Measurements from ENCODE around the gene SLC25A34.

Gene SLC25A34

DNA sequence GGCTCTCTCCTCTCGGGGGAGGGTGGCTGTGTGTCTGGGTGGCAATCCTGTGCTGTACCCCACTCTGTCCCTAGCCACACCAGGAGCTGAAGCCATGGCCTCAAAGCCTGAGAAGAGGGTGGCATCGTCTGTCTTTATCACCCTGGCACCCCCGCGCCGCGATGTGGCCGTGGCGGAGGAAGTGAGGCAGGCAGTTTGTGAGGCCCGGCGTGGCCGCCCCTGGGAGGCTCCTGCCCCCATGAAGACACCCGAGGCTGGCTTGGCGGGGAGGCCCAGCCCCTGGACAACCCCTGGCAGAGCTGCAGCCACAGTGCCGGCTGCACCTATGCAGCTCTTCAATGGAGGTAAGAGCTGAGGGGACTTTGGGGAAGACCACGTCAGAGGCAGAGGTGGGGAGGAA is 28.8 kb downstream of the SLC25A34 start:
- TF ChIP-seq Cebpa-rat (IDR thresholded peaks at IDR 0.05) = no peak
- H3K27ac ChIP-seq = no peak overlapping the region
- H3K4me3 ChIP-seq = no peak overlapping the region
- H3K4me1 ChIP-seq = peaks cover 15% of the 10 kb centered on the region
- no peak overlapping the region for H3K4me2 ChIP-seq
- no peak overlapping the region for H3K9ac ChIP-seq
- H4K20me1 ChIP-seq = peaks cover 5% of the 10 kb centered on the region; the same call in 1 of the 2 replicates
- H3K9me3 ChIP-seq = no peaks in the 10 kb centered on the region
- H3K27me3 ChIP-seq = peaks cover 29% of the 10 kb centered on the region
- no peaks in the 10 kb centered on the region for H3K36me3 ChIP-seq

DNA sequence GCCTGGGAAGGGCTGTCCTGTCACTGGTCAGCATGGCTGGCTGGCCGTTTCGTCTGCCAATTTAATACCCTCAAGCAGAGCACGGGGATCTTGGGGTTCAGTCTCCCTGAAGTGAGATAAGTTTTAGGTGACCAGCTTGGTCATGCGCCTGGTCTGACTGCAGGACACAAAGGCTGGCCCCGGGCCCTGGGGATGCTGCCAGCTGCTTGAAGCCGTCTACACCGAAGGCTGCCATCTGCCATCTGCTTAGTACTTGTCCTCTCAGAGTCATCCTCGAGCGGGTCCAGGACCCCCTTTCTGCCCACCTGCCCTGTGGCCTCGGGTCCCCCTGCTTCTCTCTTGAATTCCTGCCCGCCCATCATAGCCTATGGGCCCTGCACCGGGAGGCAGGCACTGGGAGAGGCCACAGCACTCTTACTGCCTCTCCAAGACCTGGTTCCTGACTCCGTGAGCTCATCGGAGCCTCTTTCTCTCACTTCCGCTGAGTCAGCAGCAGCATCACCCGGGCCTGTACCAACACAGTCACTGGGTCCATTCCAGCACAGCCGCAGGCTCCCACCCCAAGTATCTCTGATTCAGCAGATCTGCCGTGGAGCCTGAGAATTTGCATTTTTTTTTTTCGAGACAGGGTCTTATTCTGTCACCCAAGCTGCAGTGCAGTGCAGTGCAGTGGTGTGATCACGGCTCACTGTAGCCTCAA is 29.6 kb downstream of the SLC25A34 start:
- Histone ChIP-seq H3K4me2 (no peak overlapping the region), H3K36me3 (no peaks in the 10 kb centered on the region), H3K27me3 (peaks cover 22% of the 10 kb centered on the region), H3K27ac (no peak overlapping the region), H3K4me1 (peaks cover 13% of the 10 kb centered on the region), H3K9me3 (no peaks in the 10 kb centered on the region), H4K20me1 (peaks cover 4% of the 10 kb centered on the region; the same call in 1 of the 2 replicates), H3K9ac (no peak overlapping the region), H3K4me3 (no peak overlapping the region)
- no peak for TF ChIP-seq Cebpa-rat (IDR thresholded peaks at IDR 0.05)

DNA sequence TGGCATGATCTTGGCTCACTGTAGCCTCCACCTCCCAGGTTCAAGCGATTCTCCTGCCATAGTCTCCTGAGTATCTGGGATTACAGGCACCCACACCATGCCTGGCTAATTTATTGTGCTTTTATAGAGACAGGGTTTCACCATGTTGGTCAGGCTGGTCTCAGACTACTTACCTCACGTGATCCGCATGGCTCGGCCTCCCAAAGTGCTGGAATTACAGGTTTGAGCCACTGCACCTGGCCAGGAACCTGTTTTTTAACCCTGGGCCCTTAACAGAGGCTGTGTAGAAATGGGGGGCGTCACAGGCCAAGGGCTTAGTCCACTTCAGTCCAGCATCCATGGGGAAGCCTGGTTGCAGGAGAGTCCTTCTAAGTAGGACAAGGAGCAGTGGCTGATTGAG is 31.9 kb downstream of the SLC25A34 start:
- no peak overlapping the region for H3K4me3 ChIP-seq
- H3K4me2 ChIP-seq = no peak overlapping the region
- H3K9ac ChIP-seq = no peak overlapping the region
- no peaks in the 10 kb centered on the region for H3K27me3 ChIP-seq
- H3K36me3 ChIP-seq = no peaks in the 10 kb centered on the region
- TF ChIP-seq Cebpa-rat (IDR thresholded peaks at IDR 0.05) = no peak
- H3K27ac ChIP-seq = no peak overlapping the region
- H4K20me1 ChIP-seq = no peaks in the 10 kb centered on the region
- no peaks in the 10 kb centered on the region for H3K9me3 ChIP-seq
- 0 out of 2 replicates have a peak, but pooled peaks cover 6% of the 10 kb centered on the region for H3K4me1 ChIP-seq

DNA sequence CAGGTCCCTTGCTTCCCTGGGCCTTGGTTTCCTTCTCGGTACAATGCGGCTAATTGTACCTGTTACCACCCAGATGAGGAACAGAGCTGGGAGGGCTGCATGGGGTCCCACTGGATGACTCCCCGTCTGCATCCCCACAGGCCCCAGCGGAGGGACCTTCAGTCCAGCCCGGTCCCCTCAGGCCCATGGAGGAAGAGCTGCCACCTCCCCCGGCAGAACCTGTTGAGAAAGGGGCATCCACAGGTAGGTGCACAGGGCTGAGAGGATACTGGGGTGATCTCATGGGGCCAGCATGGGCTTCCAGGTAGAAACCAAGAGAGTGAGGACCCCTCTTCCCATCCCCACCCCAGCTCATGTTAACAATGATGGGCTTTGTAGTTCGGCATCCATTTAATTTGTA is 32.3 kb downstream of the SLC25A34 start:
- H3K4me2 ChIP-seq = no peak overlapping the region
- no peak overlapping the region for H3K4me3 ChIP-seq
- H3K27ac ChIP-seq = no peak overlapping the region
- H4K20me1 ChIP-seq = no peaks in the 10 kb centered on the region
- H3K27me3 ChIP-seq = no peaks in the 10 kb centered on the region
- H3K4me1 ChIP-seq = 0 out of 2 replicates have a peak, but pooled peaks cover 6% of the 10 kb centered on the region
- TF ChIP-seq Cebpa-rat (IDR thresholded peaks at IDR 0.05) = no peak
- no peak overlapping the region for H3K9ac ChIP-seq
- H3K9me3 ChIP-seq = no peaks in the 10 kb centered on the region
- H3K36me3 ChIP-seq = no peaks in the 10 kb centered on the region

DNA sequence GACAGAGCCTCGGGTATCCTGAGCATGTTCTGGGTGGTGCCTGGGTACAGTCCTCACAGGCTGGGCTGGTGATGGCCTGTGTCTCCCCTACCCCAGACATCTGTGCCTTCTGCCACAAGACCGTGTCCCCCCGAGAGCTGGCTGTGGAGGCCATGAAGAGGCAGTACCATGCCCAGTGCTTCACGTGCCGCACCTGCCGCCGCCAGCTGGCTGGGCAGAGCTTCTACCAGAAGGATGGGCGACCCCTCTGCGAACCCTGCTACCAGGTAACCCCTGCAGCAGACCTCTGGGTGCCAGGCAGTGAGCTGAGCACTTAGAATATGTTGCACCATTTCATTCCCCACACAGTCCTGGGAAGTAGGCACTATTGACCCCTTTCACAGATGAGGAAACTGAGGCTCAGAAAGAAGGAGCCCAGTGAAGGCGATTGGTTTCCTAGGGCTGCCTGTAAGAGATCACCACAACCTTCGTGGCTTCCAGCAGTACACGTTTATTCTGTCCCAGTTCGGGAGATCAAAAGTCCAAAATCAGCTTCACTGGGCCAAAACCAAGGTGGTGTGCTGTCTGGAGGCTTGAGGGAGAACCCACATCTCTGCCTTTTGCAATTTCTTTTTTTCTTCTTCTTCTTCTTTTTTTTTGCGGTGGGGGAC is 34.4 kb downstream of the SLC25A34 start:
- Histone ChIP-seq H4K20me1 (no peaks in the 10 kb centered on the region), H3K27me3 (no peaks in the 10 kb centered on the region), H3K4me2 (no peak overlapping the region), H3K9me3 (no peaks in the 10 kb centered on the region), H3K4me1 (0 out of 2 replicates have a peak, but pooled peaks cover 6% of the 10 kb centered on the region), H3K9ac (no peak overlapping the region), H3K36me3 (no peaks in the 10 kb centered on the region), H3K4me3 (no peak overlapping the region), H3K27ac (no peak overlapping the region)
- TF ChIP-seq Cebpa-rat (IDR thresholded peaks at IDR 0.05) = no peak

DNA sequence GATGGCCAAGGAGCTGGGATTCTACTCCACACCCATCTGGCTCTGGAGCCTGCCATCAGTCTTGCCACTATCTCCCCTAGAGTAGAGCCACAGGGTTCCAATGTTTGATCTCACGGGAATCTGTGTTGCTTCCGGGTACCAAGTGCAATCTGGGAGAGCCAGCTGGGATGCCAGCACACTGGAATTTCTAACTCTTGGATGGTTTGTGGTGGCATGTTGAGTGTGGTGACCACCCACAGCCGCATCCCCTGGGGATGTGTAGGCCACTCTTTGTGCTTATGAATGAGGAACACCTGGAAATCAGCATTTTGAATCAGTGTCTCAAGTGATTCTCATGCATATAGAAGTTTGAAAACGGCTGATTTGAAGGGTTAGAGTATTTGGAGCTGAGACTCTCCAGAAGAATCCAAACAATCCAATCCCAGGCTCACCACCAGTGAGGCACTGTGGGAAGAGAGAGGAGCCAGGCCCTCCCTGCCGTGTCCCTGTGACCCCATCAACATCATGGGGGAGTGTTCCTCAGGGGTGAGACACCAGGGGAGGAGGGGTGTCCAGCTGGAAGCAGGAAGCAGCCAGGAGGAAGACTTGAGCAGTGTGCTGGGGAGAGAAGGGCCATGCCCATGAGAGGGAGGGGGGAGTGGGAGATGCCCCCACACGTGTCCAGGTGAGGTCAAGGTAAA is 35.9 kb downstream of the SLC25A34 start:
- Histone ChIP-seq H3K27ac (no peak overlapping the region), H3K4me1 (no peaks in the 10 kb centered on the region), H3K9ac (no peak overlapping the region), H3K4me3 (no peak overlapping the region), H3K4me2 (no peak overlapping the region), H3K9me3 (no peaks in the 10 kb centered on the region), H4K20me1 (no peaks in the 10 kb centered on the region), H3K36me3 (no peaks in the 10 kb centered on the region), H3K27me3 (no peaks in the 10 kb centered on the region)
- TF ChIP-seq Cebpa-rat (IDR thresholded peaks at IDR 0.05) = no peak

DNA sequence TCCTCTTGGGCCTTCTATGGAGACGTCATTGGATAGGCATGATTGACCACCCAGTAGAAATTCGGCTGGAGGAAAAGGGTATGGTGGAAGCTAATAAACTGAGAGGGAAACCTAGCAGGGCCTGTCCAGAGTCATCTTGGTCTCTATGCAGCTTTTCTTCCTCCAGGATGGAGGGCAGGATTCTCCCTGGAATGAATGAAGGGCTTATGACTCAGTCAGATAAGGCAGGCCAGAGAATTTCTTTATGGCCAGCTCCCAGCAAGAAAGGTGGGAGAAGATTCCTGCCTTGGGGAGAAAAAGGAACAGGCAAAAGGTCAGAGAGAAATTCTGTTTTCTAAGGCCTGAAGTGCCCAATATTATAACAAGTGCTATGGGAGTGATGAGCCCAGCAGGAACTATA is 39.6 kb downstream of the SLC25A34 start:
- Histone ChIP-seq H3K9ac (no peak overlapping the region), H3K4me3 (no peak overlapping the region), H3K27ac (no peak overlapping the region), H3K4me2 (no peak overlapping the region), H4K20me1 (no peaks in the 10 kb centered on the region), H3K36me3 (no peaks in the 10 kb centered on the region), H3K9me3 (no peaks in the 10 kb centered on the region), H3K27me3 (no peaks in the 10 kb centered on the region), H3K4me1 (no peaks in the 10 kb centered on the region)
- no peak for TF ChIP-seq Cebpa-rat (IDR thresholded peaks at IDR 0.05)

DNA sequence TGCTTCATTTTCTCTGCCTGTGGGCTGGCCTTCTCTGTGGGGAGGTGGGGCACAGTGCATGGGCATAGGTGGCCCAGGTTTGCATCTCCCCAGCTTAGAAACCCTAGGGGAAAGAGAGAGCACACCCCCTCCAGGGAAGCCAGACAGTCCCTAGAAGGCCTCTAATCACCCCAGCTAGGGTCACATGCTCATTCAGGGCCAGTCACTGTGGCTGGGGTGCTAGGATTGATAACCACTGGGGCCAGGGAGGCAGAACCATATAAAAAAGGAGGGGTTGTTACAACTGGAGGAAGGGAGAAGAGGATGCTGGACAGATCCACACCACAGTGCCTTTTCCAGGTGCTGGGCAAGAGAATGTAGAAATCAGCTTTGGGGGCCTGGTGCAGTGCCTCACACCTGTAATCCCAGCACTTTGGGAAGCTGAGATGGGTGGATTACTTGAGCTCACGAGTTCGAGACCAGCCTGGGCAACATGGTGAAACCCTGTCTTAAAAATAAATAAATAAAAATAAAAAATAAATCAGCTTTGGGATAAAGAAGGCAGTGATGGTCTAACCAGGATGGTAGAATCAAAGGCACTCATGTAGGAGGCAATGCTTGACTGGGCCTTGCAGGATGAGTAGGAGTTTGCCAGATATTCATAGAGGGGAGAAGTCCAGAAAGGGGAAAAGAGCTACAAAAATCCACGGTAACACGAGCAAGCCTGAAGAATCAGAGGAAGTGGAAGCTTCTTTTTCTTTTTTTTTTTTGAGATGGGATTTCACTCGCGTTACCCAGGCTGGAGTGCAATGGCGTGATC is 42.0 kb downstream of the SLC25A34 start:
- Histone ChIP-seq H3K27me3 (no peaks in the 10 kb centered on the region), H3K4me2 (no peak overlapping the region), H3K4me3 (no peak overlapping the region), H3K36me3 (no peaks in the 10 kb centered on the region), H4K20me1 (no peaks in the 10 kb centered on the region), H3K27ac (no peak overlapping the region), H3K9me3 (no peaks in the 10 kb centered on the region), H3K4me1 (no peaks in the 10 kb centered on the region), H3K9ac (no peak overlapping the region)
- no peak for TF ChIP-seq Cebpa-rat (IDR thresholded peaks at IDR 0.05)

DNA sequence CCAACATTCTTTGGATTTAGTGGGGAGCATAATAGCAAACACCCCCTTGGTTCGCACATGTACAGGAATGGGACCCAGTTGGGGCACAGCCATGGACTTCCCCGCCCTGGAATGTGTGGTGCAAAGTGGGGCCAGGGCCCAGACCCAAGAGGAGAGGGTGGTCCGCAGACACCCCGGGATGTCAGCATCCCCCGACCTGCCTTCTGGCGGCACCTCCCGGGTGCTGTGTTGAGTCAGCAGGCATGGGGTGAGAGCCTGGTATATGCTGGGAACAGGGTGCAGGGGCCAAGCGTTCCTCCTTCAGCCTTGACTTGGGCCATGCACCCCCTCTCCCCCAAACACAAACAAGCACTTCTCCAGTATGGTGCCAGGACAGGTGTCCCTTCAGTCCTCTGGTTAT is 49.6 kb downstream of the SLC25A34 start:
- Histone ChIP-seq H3K4me2 (no peak overlapping the region), H4K20me1 (no peaks in the 10 kb centered on the region), H3K27ac (no peak overlapping the region), H3K4me1 (peaks cover 8% of the 10 kb centered on the region; the same call in 1 of the 2 replicates), H3K27me3 (no peaks in the 10 kb centered on the region), H3K36me3 (no peaks in the 10 kb centered on the region), H3K9ac (no peak overlapping the region), H3K4me3 (no peak overlapping the region), H3K9me3 (no peaks in the 10 kb centered on the region)
- TF ChIP-seq Cebpa-rat (IDR thresholded peaks at IDR 0.05) = no peak

Data from BLaER1 (cell line).